Glomerular endothelial cell (primary cell): ENCODE data around the gene BRAF. TPM values are rescaled to one million over a fixed set of nuclear protein-coding genes. Genes with fewer than 3 reads are reported as not detected.
"Not testable (repeated sequence)": the region's sequence is repeated elsewhere in the genome, so short reads cannot be mapped to it uniquely, and the experiment has no call there.

Experiments used
- DNase-seq: peaks from one replicate; pipeline ENCODE4 v3.0.0-alpha.2; 2011; ENCODE audit warnings: low read depth, low spot score; ENCODE audit errors: extremely low read depth
- total RNA-seq: library from RNA; depleted of rRNA; stranded (reverse); fragments of >200 nt; gene quantifications from 2 replicates; pipeline ENCODE4 v1.2.3, GENCODE V29; 2015

The BRAF gene
- total RNA-seq, 1 donor from 2014 or later = 25.4 TPM

- no peak for DNase-seq
Observed at GRCh38 chr7:140920745-140921144, 4.0 kb downstream of the BRAF start.

GRCh38 chr7:140918236-140918635 is 6.5 kb downstream of the BRAF start:
- DNase-seq = no peak

GRCh38 chr7:140917258-140917657 is 7.5 kb downstream of the BRAF start:
- DNase-seq = no peak

GRCh38 chr7:140915935-140916555 is 8.7 kb downstream of the BRAF start:
- DNase-seq = no peak

GRCh38 chr7:140914083-140914482 is 10.6 kb downstream of the BRAF start:
- DNase-seq = no peak

- not testable (repeated sequence) for DNase-seq
Observed at GRCh38 chr7:140913596-140913928, 11.2 kb downstream of the BRAF start.

GRCh38 chr7:140911746-140912145 is 13.0 kb downstream of the BRAF start:
- DNase-seq = no peak

- DNase-seq = no peak
Observed at GRCh38 chr7:140909476-140910161, 15.1 kb downstream of the BRAF start.

- no peak for DNase-seq
Observed at GRCh38 chr7:140908361-140908760, 16.4 kb downstream of the BRAF start.

GRCh38 chr7:140903741-140904480 is 20.8 kb downstream of the BRAF start:
- DNase-seq = no peak

GRCh38 chr7:140902303-140902953 is 22.3 kb downstream of the BRAF start:
- no peak for DNase-seq

GRCh38 chr7:140901941-140902302 is 22.8 kb downstream of the BRAF start:
- DNase-seq = no peak

- no peak for DNase-seq
Observed at GRCh38 chr7:140899883-140900282, 24.8 kb downstream of the BRAF start.

GRCh38 chr7:140898786-140899536 is 25.8 kb downstream of the BRAF start:
- no peak for DNase-seq

- no peak for DNase-seq
Observed at GRCh38 chr7:140896996-140897395, 27.7 kb downstream of the BRAF start.

GRCh38 chr7:140889645-140890044 is 35.1 kb downstream of the BRAF start:
- DNase-seq = no peak

- no peak for DNase-seq
Observed at GRCh38 chr7:140889150-140889549, 35.6 kb downstream of the BRAF start.

- DNase-seq = no peak
Observed at GRCh38 chr7:140888087-140888486, 36.6 kb downstream of the BRAF start.

GRCh38 chr7:140885735-140886334 is 38.9 kb downstream of the BRAF start:
- DNase-seq = no peak

- no peak for DNase-seq
Observed at GRCh38 chr7:140883378-140883777, 41.4 kb downstream of the BRAF start.
